Lung (tissue), 12 donors: ENCODE measurements around the gene MRPS27. TPM values are rescaled to one million over a fixed set of nuclear protein-coding genes. Genes with fewer than 3 reads are reported as not detected.

ENCODE experiments used
- ATAC-seq: fragments of 200-7000 bp; cut with Tn5 transposase; one replicate; pipeline ENCODE4 v1.9.1; 2020; ENCODE audit warnings: moderate number of reproducible peaks; ENCODE audit not compliant: insufficient read depth, low FRiP score
- DNase-seq, 3 donors: peaks; one replicate each; pipeline ENCODE4 v3.0.0-alpha.2; 2013 to 2017
- H3K27ac ChIP-seq, 2 donors: one replicate each; pipeline ENCODE4 v1.5.1; 2013; ENCODE audit warnings: mild to moderate bottlenecking in 2 of 2, moderate library complexity in 2 of 2, control low read depth in 1 of 2, inconsistent platforms in 1 of 2, low read depth in 1 of 2, low read length in 1 of 2
- H3K27me3 ChIP-seq, 3 donors: one replicate each; pipeline ENCODE4 v1.5.1; 2013; ENCODE audit warnings: low read length in 2 of 3; ENCODE audit not compliant: control insufficient read depth in 3 of 3, insufficient read depth in 3 of 3
- H3K36me3 ChIP-seq, 4 donors: one replicate each; pipeline ENCODE4 v1.5.1; 2013; ENCODE audit warnings: low read length in 4 of 4, mild to moderate bottlenecking in 1 of 4, moderate library complexity in 1 of 4; ENCODE audit not compliant: control insufficient read depth in 4 of 4, insufficient read depth in 4 of 4
- H3K4me1 ChIP-seq, 5 donors: one replicate each; pipeline ENCODE4 v1.5.1; 2013; ENCODE audit warnings: low read length in 5 of 5, mild to moderate bottlenecking in 2 of 5, moderate library complexity in 1 of 5; ENCODE audit not compliant: control insufficient read depth in 5 of 5, insufficient read depth in 5 of 5
- H3K4me3 ChIP-seq: one replicate; pipeline ENCODE4 v1.5.1; 2013; ENCODE audit warnings: mild to moderate bottlenecking, control low read depth, moderate library complexity
- H3K9ac ChIP-seq, 2 donors: one replicate each; pipeline ENCODE4 v1.5.1; 2013; ENCODE audit warnings: low read length in 2 of 2, control low read depth in 1 of 2; ENCODE audit not compliant: insufficient read depth in 1 of 2
- H3K9me3 ChIP-seq, 4 donors: one replicate each; pipeline ENCODE4 v1.5.1; 2013; ENCODE audit warnings: low read length in 3 of 4, mild to moderate bottlenecking in 1 of 4, moderate library complexity in 1 of 4; ENCODE audit not compliant: control insufficient read depth in 4 of 4, insufficient read depth in 3 of 4
- CTCF ChIP-seq: IDR thresholded peaks from 2 replicates; pipeline ENCODE4 v1.5.1; 2012; ENCODE audit warnings: mild to moderate bottlenecking; ENCODE audit errors: control extremely low read depth, extremely low read depth
- WGBS, 2 donors: extraction: QIAGEN DNeasy Blood & Tissue Kit; methylation state at CpG; one replicate each; pipeline ENCODE4 v1.1.7; 2013; 5-methylcytosine and 5-hydroxymethylcytosine counted together
- polyA plus RNA-seq, 2 donors: library from polyadenylated mRNA; stranded (reverse); fragments of 200-250 nt; gene quantifications; one replicate each; pipeline ENCODE4 v1.2.1, GENCODE V29; 2013
- total RNA-seq, 2 donors: library from RNA; depleted of rRNA in 1 of 2; stranded (reverse); fragments of >200 nt in 1 of 2; gene quantifications; one replicate each; pipeline ENCODE4 v1.2.1, GENCODE V29; 2014 to 2021
- donor health status: control.
- donor health status: control.
- donor health status: Bipolar disorder and iron deficiency.
- donor health status: healthy.
- donor health status: DM: yes; HTN: yes; CAD: no.

Gene MRPS27
- total and polyA plus RNA-seq, 4 donors, result 18.8 to 84.8 (median 32.7) TPM

DNA sequence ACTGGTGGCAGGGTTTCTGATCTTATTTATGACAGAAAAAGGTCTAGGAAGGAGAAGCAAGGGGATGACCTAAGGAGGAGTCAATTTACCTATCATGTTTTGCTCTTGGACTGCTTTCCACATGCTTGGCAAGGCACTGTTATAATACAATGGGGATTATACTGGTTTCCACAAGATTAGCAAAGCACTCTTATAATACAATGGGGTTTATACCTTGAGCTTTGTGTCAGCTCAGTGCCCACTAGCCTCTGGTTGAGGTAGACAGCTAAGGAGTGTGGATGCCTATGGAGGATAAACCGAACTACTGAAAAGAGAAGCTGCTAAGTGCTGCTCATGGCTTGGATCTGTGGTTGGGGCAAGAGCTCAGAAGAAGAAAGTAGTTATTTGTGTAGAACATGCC, 68.7 kb downstream of the MRPS27 start:
- Histone ChIP-seq H3K27ac (no peak overlapping the region), H3K9me3 (no peaks in the 10 kb centered on the region), H3K27me3 (no peaks in the 10 kb centered on the region), H3K36me3 (no peaks in the 10 kb centered on the region), H3K4me3 (no peak overlapping the region), H3K4me1 (peaks cover 0 to 24% (median 9%) of the 10 kb centered on the region in 5 donors), H3K9ac (no peak overlapping the region)
- 96 to 99% methylated on average over 1 of the region's 1 CpG for WGBS, 2 donors
- TF ChIP-seq CTCF, result no peak
- DNase-seq, result no peak
- no peak for ATAC-seq

DNA sequence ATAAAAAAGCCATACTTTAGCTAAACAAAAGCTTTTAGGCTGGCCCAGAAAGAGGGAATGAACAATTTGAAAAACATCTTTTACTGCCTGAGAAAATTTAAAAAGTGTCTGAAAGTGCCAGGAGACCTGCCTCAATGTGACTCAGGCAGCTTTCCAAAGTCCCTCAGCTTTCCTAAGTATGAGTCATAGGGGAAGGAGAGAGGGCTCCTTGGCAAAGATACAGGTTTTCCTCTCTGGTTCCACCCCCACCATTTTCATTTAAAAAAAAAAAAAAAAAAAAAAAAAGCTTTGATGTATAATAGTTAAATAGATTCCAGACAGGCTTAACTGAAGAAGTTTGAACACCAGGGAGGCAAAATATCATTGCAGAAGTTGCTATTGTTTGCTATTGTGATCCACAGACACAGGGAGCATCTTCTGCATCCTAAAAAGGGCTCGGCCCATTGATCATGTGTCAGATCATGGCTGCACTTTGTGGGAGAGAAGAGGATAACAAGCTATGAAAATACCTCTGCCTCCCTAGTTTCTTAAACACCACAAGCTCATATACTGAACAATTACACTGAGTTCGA, 71.5 kb downstream of the MRPS27 start:
- peaks cover 0 to 33% (median 9%) of the 10 kb centered on the region in 5 donors for H3K4me1 ChIP-seq
- no peak overlapping the region for H3K9ac ChIP-seq
- peak; percentile 35 to 84 (median 72) for DNase-seq

DNA sequence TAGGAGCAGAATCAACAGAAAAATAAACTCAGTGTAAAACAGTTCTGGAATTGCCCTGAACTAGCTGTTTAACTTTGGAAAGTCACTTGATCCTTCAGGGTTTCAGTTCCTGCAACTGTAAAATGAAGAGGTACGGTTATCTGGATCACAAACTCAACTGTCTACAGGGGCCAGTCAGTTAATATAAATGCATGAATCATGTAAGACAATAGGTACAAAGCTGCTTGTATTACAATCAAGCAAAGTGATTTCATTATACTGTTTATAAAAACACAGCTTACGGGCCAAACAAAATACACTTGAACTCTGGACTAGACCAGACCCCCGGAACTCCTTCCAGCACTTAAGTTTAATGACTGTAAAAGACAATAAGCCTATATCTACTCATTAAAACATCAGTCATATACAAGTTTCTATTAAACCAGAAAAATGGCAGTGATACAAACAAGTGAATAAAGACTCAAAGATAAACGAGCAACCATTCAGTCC, 73.0 kb downstream of the MRPS27 start:
- no peak overlapping the region for H3K4me3 ChIP-seq
- H3K27ac ChIP-seq, result no peak overlapping the region
- ATAC-seq (no peak), DNase-seq (no peak)
- 45 to 71% methylated on average over 4 of the region's 4 CpGs for WGBS, 2 donors
- TF ChIP-seq CTCF, result no peak
- H3K36me3 ChIP-seq, result peaks cover 0 to 2% (median 0%) of the 10 kb centered on the region in 4 donors
- no peak overlapping the region for H3K9ac ChIP-seq
- H3K9me3 ChIP-seq, result no peaks in the 10 kb centered on the region
- H3K27me3 ChIP-seq, result no peaks in the 10 kb centered on the region
- H3K4me1 ChIP-seq, result peaks cover 0 to 26% (median 9%) of the 10 kb centered on the region in 5 donors

More for the DNA sequence above, 71.5 kb downstream of the MRPS27 start:
- ATAC-seq, result peak; percentile 74
- no peaks in the 10 kb centered on the region for H3K27me3 ChIP-seq
- no peak overlapping the region for H3K4me3 ChIP-seq
- H3K36me3 ChIP-seq, result peaks cover 0 to 2% (median 0%) of the 10 kb centered on the region in 4 donors
- no peak overlapping the region for H3K27ac ChIP-seq
- TF ChIP-seq CTCF, result no peak
- 65 to 90% methylated on average over 2 of the region's 2 CpGs for WGBS, 2 donors
- no peaks in the 10 kb centered on the region for H3K9me3 ChIP-seq
